Tibial artery (tissue), 4 donors: ENCODE results near the gene ARHGAP45.

ENCODE experiments used
- DNase-seq, 2 donors: peaks; one replicate each; pipeline ENCODE4 v3.0.0-alpha.2; 2019
- H3K27ac ChIP-seq, 2 donors: fragments of 200-600 bp; sonication (generic) in 1 of 2; 1 replicate in 1 of 2; 2 replicates in 1 of 2; pipeline ENCODE4 v1.5.1; 2018 to 2019; ENCODE audit warnings: mild to moderate bottlenecking in 1 of 2
- H3K27me3 ChIP-seq, 2 donors: fragments of 200-600 bp; sonication (generic) in 1 of 2; one replicate each; pipeline versions ENCODE4 v1.5.1 to v1.6.0; 2016 to 2019
- H3K36me3 ChIP-seq, 3 donors: fragments of 200-600 bp; sonication (generic) in 2 of 3; one replicate each; pipeline ENCODE4 v1.5.1; 2016 to 2019; ENCODE audit warnings: mild to moderate bottlenecking in 2 of 3
- H3K4me1 ChIP-seq, 4 donors: fragments of 200-600 bp; sonication (generic) in 2 of 4; 1 replicate in 3 of 4; 2 replicates in 1 of 4; pipeline ENCODE4 v1.5.1; 2016 to 2019
- H3K4me3 ChIP-seq, 2 donors: fragments of 200-600 bp; sonication (generic) in 1 of 2; 1 replicate in 1 of 2; 2 replicates in 1 of 2; pipeline ENCODE4 v1.5.1; 2018 to 2019; ENCODE audit warnings: mild to moderate bottlenecking in 2 of 2
- H3K9me3 ChIP-seq, 3 donors: fragments of 200-600 bp; sonication (generic) in 1 of 3; one replicate each; pipeline ENCODE4 v1.5.1; 2016 to 2019
- CTCF ChIP-seq, 2 experiments: fragments of 200-600 bp in 1 of 2; fragments of 450-650 bp in 1 of 2; IDR thresholded peaks; one replicate each; pipeline ENCODE4 v1.5.1; 2017 to 2019; ENCODE audit warnings: antibody characterized with exemption in 2 of 2, mild to moderate bottlenecking in 1 of 2, moderate library complexity in 1 of 2
- intact Hi-C: fragments of 100-400 bp; cut with DNase I; formaldehyde crosslinking; loops from one replicate; pipeline ENCODE4 v1.15.0; 2023; ENCODE audit warnings: low total_unique reads

The ARHGAP45 gene

GRCh38 chr19:1066748-1067340 is at the start of gene ARHGAP45:
Gene ARHGAP45, plus strand, starts transcription at chr19:1067167. Its CDS starts 239 bp downstream, at chr19:1067406.
- H3K4me1 ChIP-seq, result peaks cover 3 to 57% (median 46%) of the 10 kb centered on the region in 4 donors
- DNase-seq, result no peak
- no peaks in the 10 kb centered on the region for H3K36me3 ChIP-seq
- peaks cover 0 to 65% of the 10 kb centered on the region in 2 donors for H3K27me3 ChIP-seq
- H3K27ac ChIP-seq, result no peak within 1 kb of the TSS
- intact Hi-C loops, result no loop called here
- H3K9me3 ChIP-seq, result no peaks in the 10 kb centered on the region
- H3K4me3 ChIP-seq, result peak within 1 kb of the TSS; percentile 37 to 51
- TF ChIP-seq CTCF (IDR thresholded peaks at IDR 0.05), result no peak

- Histone ChIP-seq H3K4me1 (peaks cover 12 to 67% (median 62%) of the 10 kb centered on the region in 4 donors), H3K27ac (no peak overlapping the region), H3K4me3 (no peak overlapping the region), H3K9me3 (no peaks in the 10 kb centered on the region), H3K36me3 (peaks cover 3 to 30% (median 23%) of the 10 kb centered on the region in 3 donors), H3K27me3 (no peaks in the 10 kb centered on the region)
- DNase-seq, result no peak
- intact Hi-C loops, result loop anchor here (10.0 kb wide), 1 partner anchor 157 kb away; the partner anchor contains the start of gene SBNO2
- TF ChIP-seq CTCF (IDR thresholded peaks at IDR 0.05), result no peak
Observed at GRCh38 chr19:1017906-1018305, 49.1 kb upstream of the ARHGAP45 start.

- Histone ChIP-seq H3K9me3 (no peaks in the 10 kb centered on the region), H3K27me3 (no peaks in the 10 kb centered on the region), H3K27ac (no peak overlapping the region), H3K4me1 (peaks cover 12 to 72% (median 64%) of the 10 kb centered on the region in 4 donors), H3K36me3 (peaks cover 0 to 25% (median 18%) of the 10 kb centered on the region in 3 donors), H3K4me3 (no peak overlapping the region)
- DNase-seq, result no peak
- TF ChIP-seq CTCF (IDR thresholded peaks at IDR 0.05), result no peak
- intact Hi-C loops, result loop anchor here (10.0 kb wide), 1 partner anchor 156 kb away; the partner anchor contains the start of gene SBNO2
Observed at GRCh38 chr19:1018393-1018792, 48.6 kb upstream of the ARHGAP45 start.

- DNase-seq, result no peak
- H3K27me3 ChIP-seq, result no peaks in the 10 kb centered on the region
- H3K27ac ChIP-seq, result peak overlapping the region in 1 of 2 donors; percentile 91
- peaks cover 12 to 78% (median 64%) of the 10 kb centered on the region in 4 donors for H3K4me1 ChIP-seq
- H3K4me3 ChIP-seq, result peak overlapping the region; percentile 91 to 96
- intact Hi-C loops, result loop anchor here (10.0 kb wide), 1 partner anchor 156 kb away; the partner anchor contains the start of gene SBNO2
- no peak for TF ChIP-seq CTCF (IDR thresholded peaks at IDR 0.05)
- peaks cover 0 to 18% (median 11%) of the 10 kb centered on the region in 3 donors for H3K36me3 ChIP-seq
- no peaks in the 10 kb centered on the region for H3K9me3 ChIP-seq
Observed at GRCh38 chr19:1018932-1019615, 47.9 kb upstream of the ARHGAP45 start.

GRCh38 chr19:1019616-1019961 is 47.4 kb upstream of the ARHGAP45 start:
- Histone ChIP-seq H3K4me3 (peak overlapping the region; percentile 91 to 96), H3K4me1 (peaks cover 12 to 79% (median 64%) of the 10 kb centered on the region in 4 donors), H3K27me3 (no peaks in the 10 kb centered on the region), H3K27ac (peak overlapping the region; percentile 91), H3K36me3 (peaks cover 0 to 13% (median 6%) of the 10 kb centered on the region in 3 donors), H3K9me3 (no peaks in the 10 kb centered on the region)
- intact Hi-C loops, result loop anchor here (10.0 kb wide), 1 partner anchor 155 kb away; the partner anchor contains the start of gene SBNO2
- no peak for DNase-seq
- no peak for TF ChIP-seq CTCF (IDR thresholded peaks at IDR 0.05)
